GM10248 (cell line): ENCODE results near the gene ANO1.
A peak's percentile ranks its signal among the peaks of the same experiment; 100 is the strongest.

Experiments
- CTCF ChIA-PET: fragments of 300-600 bp; sonication (Branson Sonifier 250); formaldehyde crosslinking; extraction: SDS; loops from one replicate; lab custom pipeline; 2021; ENCODE audit warnings: antibody characterized with exemption; lab: Yijun Ruan, JAX
- POLR2A ChIA-PET: fragments of 350-650 bp; sonication (Branson Sonifier 250); formaldehyde crosslinking; extraction: SDS; loops from one replicate; lab custom pipeline; 2020; ENCODE audit warnings: antibody characterized with exemption; lab: Yijun Ruan, JAX
- DNase-seq: peaks from one replicate; pipeline ENCODE4 v3.0.0; 2012; ENCODE audit errors: extremely low spot score
- CTCF ChIP-seq: IDR thresholded peaks from 2 replicates; pipeline ENCODE4 v1.5.1; 2012; ENCODE audit warnings: mild to moderate bottlenecking, low read depth; ENCODE audit errors: extremely low read depth, missing control alignments, control extremely low read depth

ANO1 gene

GRCh38 chr11:70187771-70188170 is 109.7 kb downstream of the ANO1 start:
- ChIA-PET POLR2A (no interaction called here), CTCF (interaction anchor here (1.1 kb wide), 1 partner anchor 8 kb away, joined by 4 read pairs; no protein-coding TSS in a partner anchor)
- TF ChIP-seq CTCF = no peak
- DNase-seq = no peak

- ChIA-PET POLR2A (no interaction called here), CTCF (no interaction called here)
- no peak for TF ChIP-seq CTCF
- DNase-seq = no peak
Observed at GRCh38 chr11:70189622-70190021, 111.5 kb downstream of the ANO1 start.

- CTCF ChIA-PET = interaction anchor here (0.6 to 1.6 kb wide), 14 partner anchors 8 to 484 kb away, joined by 3 to 5 read pairs (median 4); no protein-coding TSS in a partner anchor
- POLR2A ChIA-PET = interaction anchor here (0.6 kb wide), 1 partner anchor 283 kb away, joined by 3 read pairs; no protein-coding TSS in a partner anchor
- TF ChIP-seq CTCF = peak; percentile 93
- peak; percentile 78 for DNase-seq
Observed at GRCh38 chr11:70191495-70192140, 113.5 kb downstream of the ANO1 start.

- no peak for TF ChIP-seq CTCF
- ChIA-PET POLR2A (no interaction called here), CTCF (interaction anchor here (1.0 to 1.6 kb wide), 7 partner anchors 12 to 285 kb away, joined by 3 to 4 read pairs (median 4); no protein-coding TSS in a partner anchor)
- no peak for DNase-seq
Observed at GRCh38 chr11:70192666-70193410, 114.7 kb downstream of the ANO1 start.

- DNase-seq = no peak
- ChIA-PET POLR2A (no interaction called here), CTCF (no interaction called here)
- TF ChIP-seq CTCF = no peak
Observed at GRCh38 chr11:70193411-70194292, 115.5 kb downstream of the ANO1 start.
